NCI-H460 (cell line): ENCODE measurements around the gene RAB17. TPM values are rescaled to one million over a fixed set of nuclear protein-coding genes. Genes with fewer than 3 reads are reported as not detected.

Source experiments
- DNase-seq: peaks from one replicate; pipeline ENCODE4 v3.0.0-alpha.2; 2016; ENCODE audit warnings: low read depth; ENCODE audit errors: extremely low read depth
- total RNA-seq: library from RNA; depleted of rRNA; stranded (reverse); fragments of >200 nt; shearing (Covaris generic); gene quantifications from 2 replicates; pipeline ENCODE4 v1.2.3, GENCODE V29; 2014

RAB17 gene
- total RNA-seq, 1 experiment from 2014 or later, result 0.32 TPM

- no peak for DNase-seq
These were observed 24.6 kb downstream of the RAB17 start for GRCh38 chr2:237565974-237566373.

GRCh38 chr2:237564526-237565131, 25.9 kb downstream of the RAB17 start:
- DNase-seq, result no peak

- DNase-seq, result peak; percentile 14
These were observed 26.7 kb downstream of the RAB17 start for GRCh38 chr2:237563816-237564215.

- no peak for DNase-seq
These were observed 29.3 kb downstream of the RAB17 start for GRCh38 chr2:237561221-237561620.

GRCh38 chr2:237558961-237559641, 31.4 kb downstream of the RAB17 start:
- no peak for DNase-seq

- DNase-seq, result no peak
These were observed 32.9 kb downstream of the RAB17 start for GRCh38 chr2:237557633-237558015.

GRCh38 chr2:237556773-237557632, 33.5 kb downstream of the RAB17 start:
- no peak for DNase-seq

GRCh38 chr2:237555560-237555959, 35.0 kb downstream of the RAB17 start:
- DNase-seq, result no peak

- DNase-seq, result no peak
These were observed 36.6 kb downstream of the RAB17 start for GRCh38 chr2:237553948-237554347.

GRCh38 chr2:237552908-237553307, 37.6 kb downstream of the RAB17 start:
- DNase-seq, result no peak

- no peak for DNase-seq
These were observed 39.4 kb downstream of the RAB17 start for GRCh38 chr2:237551071-237551574.

GRCh38 chr2:237549643-237550415, 40.7 kb downstream of the RAB17 start:
- DNase-seq, result no peak

- no peak for DNase-seq
These were observed 41.3 kb downstream of the RAB17 start for GRCh38 chr2:237549216-237549615.

- no peak for DNase-seq
These were observed 42.6 kb downstream of the RAB17 start for GRCh38 chr2:237547841-237548416.

GRCh38 chr2:237546876-237547395, 43.6 kb downstream of the RAB17 start:
- no peak for DNase-seq

- DNase-seq, result no peak
These were observed 44.3 kb downstream of the RAB17 start for GRCh38 chr2:237546040-237546875.

GRCh38 chr2:237542001-237542704, 48.4 kb downstream of the RAB17 start:
- no peak for DNase-seq

- DNase-seq, result no peak
These were observed 49.3 kb downstream of the RAB17 start for GRCh38 chr2:237541243-237541642.

GRCh38 chr2:237540823-237541222, 49.7 kb downstream of the RAB17 start:
- peak; percentile 40 for DNase-seq
